Brain microvascular endothelial cell (primary cell): ENCODE measurements around the gene KIAA0753.

ENCODE experiments used
- DNase-seq: peaks from one replicate; pipeline ENCODE4 v3.0.0-alpha.2; 2020
- H3K27ac ChIP-seq: fragments of 250-450 bp; sonication (Bioruptor Pico); 2 replicates; pipeline ENCODE4 v1.5.1; 2020; ENCODE audit warnings: mild to moderate bottlenecking, moderate library complexity
- H3K27me3 ChIP-seq: fragments of 250-450 bp; sonication (Bioruptor Pico); replicated peaks from 2 replicates; pipeline ENCODE4 v1.5.1; 2020; ENCODE audit warnings: mild to moderate bottlenecking
- H3K36me3 ChIP-seq: fragments of 250-450 bp; sonication (Bioruptor Pico); replicated peaks from 2 replicates; pipeline ENCODE4 v1.5.1; 2020; ENCODE audit warnings: mild to moderate bottlenecking
- H3K4me3 ChIP-seq: 2 replicates; pipeline ENCODE4 v1.5.1; 2011; ENCODE audit warnings: low read depth, mild to moderate bottlenecking, control low read depth, low read length, moderate library complexity
- CTCF ChIP-seq: IDR thresholded peaks from 2 replicates; pipeline ENCODE4 v1.5.1; 2011; ENCODE audit warnings: low read depth, mild to moderate bottlenecking, moderate library complexity, low read length, control low read depth, inconsistent platforms; ENCODE audit errors: missing control alignments
- in situ Hi-C: cut with HindIII; loops from 2 replicates; pipeline ENCODE4 v1.10.0; 2017; ENCODE audit warnings: low sequenced_read_pairs, low pct_ligation_motif_present

The KIAA0753 gene

GRCh38 chr17:6683730-6684459 is 43.4 kb upstream of the KIAA0753 start:
- in situ Hi-C loops: no loop called here
- TF ChIP-seq CTCF: no peak
- no peaks in the 10 kb centered on the region for H3K27me3 ChIP-seq

GRCh38 chr17:6683081-6683684 is 42.7 kb upstream of the KIAA0753 start:
- H3K36me3 ChIP-seq: no peaks in the 10 kb centered on the region
- DNase-seq: no peak
- H3K27me3 ChIP-seq: peaks cover 2% of the 10 kb centered on the region
- no peak overlapping the region for H3K4me3 ChIP-seq
- in situ Hi-C loops: no loop called here
- no peak overlapping the region for H3K27ac ChIP-seq
- no peak for TF ChIP-seq CTCF

More at GRCh38 chr17:6683730-6684459, 43.4 kb upstream of the KIAA0753 start:
- H3K27ac ChIP-seq: no peak overlapping the region
- no peaks in the 10 kb centered on the region for H3K36me3 ChIP-seq
- DNase-seq: no peak
- no peak overlapping the region for H3K4me3 ChIP-seq

- no peak for TF ChIP-seq CTCF
- DNase-seq: no peak
- H3K27me3 ChIP-seq: peaks cover 2% of the 10 kb centered on the region
- H3K27ac ChIP-seq: no peak overlapping the region
- in situ Hi-C loops: no loop called here
- H3K36me3 ChIP-seq: no peaks in the 10 kb centered on the region
- no peak overlapping the region for H3K4me3 ChIP-seq
Measured at GRCh38 chr17:6682339-6682738, 41.8 kb upstream of the KIAA0753 start.

- no peak overlapping the region for H3K27ac ChIP-seq
- DNase-seq: no peak
Measured at GRCh38 chr17:6681671-6682070, 41.2 kb upstream of the KIAA0753 start.

GRCh38 chr17:6681176-6681575 is 40.7 kb upstream of the KIAA0753 start:
- in situ Hi-C loops: no loop called here

More at GRCh38 chr17:6681671-6682070, 41.2 kb upstream of the KIAA0753 start:
- TF ChIP-seq CTCF: no peak
- peaks cover 2% of the 10 kb centered on the region for H3K27me3 ChIP-seq
- no peak overlapping the region for H3K4me3 ChIP-seq
- in situ Hi-C loops: no loop called here
- no peaks in the 10 kb centered on the region for H3K36me3 ChIP-seq

More at GRCh38 chr17:6681176-6681575, 40.7 kb upstream of the KIAA0753 start:
- TF ChIP-seq CTCF: no peak
- H3K36me3 ChIP-seq: no peaks in the 10 kb centered on the region
- H3K4me3 ChIP-seq: no peak overlapping the region
- H3K27me3 ChIP-seq: peaks cover 2% of the 10 kb centered on the region
- DNase-seq: no peak
- H3K27ac ChIP-seq: no peak overlapping the region
